ENCODE data around the gene TMEM50B. TPM values are rescaled to one million over a fixed set of nuclear protein-coding genes. Genes with fewer than 3 reads are reported as not detected.
"Not testable (repeated sequence)": the region's sequence is repeated elsewhere in the genome, so short reads cannot be mapped to it uniquely, and the experiment has no call there.

The TMEM50B gene
- total and polyA plus RNA-seq, 5 donors = 37.0 to 49.3 (median 40.7) TPM

DNA sequence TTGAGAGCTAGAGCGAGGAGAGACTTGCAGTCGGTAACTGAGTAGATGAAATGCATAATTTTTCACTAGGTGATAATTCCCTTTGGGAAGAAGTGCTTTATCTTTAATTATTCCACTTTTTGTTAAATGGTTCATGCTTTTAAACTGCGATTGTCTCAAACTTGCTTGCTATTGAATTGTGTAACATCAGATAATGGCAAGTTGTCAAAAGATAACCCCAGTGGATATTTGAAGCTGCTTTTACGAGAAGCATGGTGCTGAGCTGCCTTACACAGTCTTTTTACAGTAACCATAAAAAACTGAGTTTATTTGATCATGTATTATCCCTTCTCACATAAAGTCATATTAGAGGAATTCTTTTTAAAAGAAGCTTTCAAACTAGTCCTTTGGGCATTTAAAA lies 30.2 kb downstream of the TMEM50B start:
- DNase-seq = no peak
- H3K4me3 ChIP-seq (ENCODE audit: low read length) = no peak overlapping the region
- 76% methylated on average over 4 of the region's 4 CpGs for WGBS
- no peaks in the 10 kb centered on the region for H3K27me3 ChIP-seq (ENCODE audit: control insufficient read depth, insufficient read depth)
- no peaks in the 10 kb centered on the region for H3K4me1 ChIP-seq (ENCODE audit: control insufficient read depth, insufficient read depth, low read length)
- H3K9me3 ChIP-seq (ENCODE audit: control insufficient read depth, low read length) = no peaks in the 10 kb centered on the region
- no peak for ATAC-seq
- intact Hi-C loops (cut with DNase I) = loop anchor here in 2 of 4 donors (10.0 kb wide), 2 partner anchors 85 to 615 kb away; no protein-coding TSS in a partner anchor
- no peak overlapping the region for H3K27ac ChIP-seq (ENCODE audit: low read length)

- not testable (repeated sequence) for H3K4me3 ChIP-seq (ENCODE audit: low read length); H3K4me1 ChIP-seq (ENCODE audit: control insufficient read depth, insufficient read depth, low read length); H3K9me3 ChIP-seq (ENCODE audit: control insufficient read depth, low read length); DNase-seq; ATAC-seq; H3K27me3 ChIP-seq (ENCODE audit: control insufficient read depth, insufficient read depth); H3K27ac ChIP-seq (ENCODE audit: low read length)
- intact Hi-C loops (cut with DNase I) = loop anchor here in 2 of 4 donors (2.0 to 10.0 kb wide), 3 partner anchors 82 to 612 kb away; no protein-coding TSS in a partner anchor
- 98% methylated on average over 6 of the region's 6 CpGs for WGBS
These were observed 33.2 kb downstream of the TMEM50B start for GRCh38 chr21:33446620-33447019.

DNA sequence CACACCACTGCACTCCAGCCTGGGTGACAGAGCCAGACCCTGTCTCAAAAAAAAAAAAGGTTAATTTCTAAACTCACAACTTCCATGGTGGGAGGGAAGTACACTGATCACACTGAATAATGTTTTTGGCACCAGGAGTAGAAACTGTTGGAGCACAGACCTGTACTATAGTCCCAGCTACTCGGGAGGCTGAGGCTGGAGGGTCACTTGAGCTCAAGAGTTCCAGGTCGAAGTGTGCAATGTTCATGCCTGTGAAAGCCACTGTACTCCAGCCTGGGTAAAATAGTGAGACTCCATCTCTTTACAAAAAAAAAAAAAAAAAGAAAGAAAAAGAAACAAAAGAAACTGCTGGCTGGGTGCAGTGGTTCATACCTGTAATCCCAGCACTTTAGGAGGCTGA lies 35.3 kb downstream of the TMEM50B start:
- DNase-seq (no peak), ATAC-seq (no peak)
- Histone ChIP-seq H3K27ac (ENCODE audit: low read length) (no peak overlapping the region), H3K4me1 (ENCODE audit: control insufficient read depth, insufficient read depth, low read length) (no peaks in the 10 kb centered on the region), H3K4me3 (ENCODE audit: low read length) (no peak overlapping the region), H3K27me3 (ENCODE audit: control insufficient read depth, insufficient read depth) (no peaks in the 10 kb centered on the region), H3K9me3 (ENCODE audit: control insufficient read depth, low read length) (no peaks in the 10 kb centered on the region)
- WGBS = 34% methylated on average over 2 of the region's 2 CpGs
- intact Hi-C loops (cut with DNase I) = loop anchor here (2.0 to 10.0 kb wide), 4 partner anchors 80 to 610 kb away; no protein-coding TSS in a partner anchor

DNA sequence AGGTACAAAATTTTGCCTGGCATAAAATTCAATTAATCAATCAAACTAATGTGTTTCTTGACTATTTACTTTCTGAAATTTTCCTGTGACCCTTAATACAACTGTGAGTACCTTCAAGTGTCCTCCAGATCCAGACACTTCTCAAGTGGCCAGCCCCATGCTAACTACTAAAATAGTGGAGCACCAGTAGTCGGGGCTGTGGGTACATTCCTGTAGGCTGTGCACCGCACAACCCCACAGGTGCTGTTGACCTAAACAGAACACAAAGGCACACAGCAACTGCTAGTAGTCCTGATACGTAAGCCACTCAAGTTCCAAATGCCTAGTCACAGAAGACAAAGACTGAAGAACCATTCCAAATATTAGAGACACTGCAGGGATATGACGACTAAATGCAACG lies 36.6 kb downstream of the TMEM50B start:
- ATAC-seq = peak in 1 of 2 donors; percentile 30
- Histone ChIP-seq H3K4me3 (ENCODE audit: low read length) (no peak overlapping the region), H3K27ac (ENCODE audit: low read length) (no peak overlapping the region), H3K27me3 (ENCODE audit: control insufficient read depth, insufficient read depth) (no peaks in the 10 kb centered on the region), H3K9me3 (ENCODE audit: control insufficient read depth, low read length) (no peaks in the 10 kb centered on the region), H3K4me1 (ENCODE audit: control insufficient read depth, insufficient read depth, low read length) (no peaks in the 10 kb centered on the region)
- DNase-seq = no peak
- intact Hi-C loops (cut with DNase I) = loop anchor here in 2 of 4 donors (10.0 kb wide), 2 partner anchors 78 to 608 kb away; no protein-coding TSS in a partner anchor
- WGBS = 67% methylated on average over 5 of the region's 5 CpGs

DNA sequence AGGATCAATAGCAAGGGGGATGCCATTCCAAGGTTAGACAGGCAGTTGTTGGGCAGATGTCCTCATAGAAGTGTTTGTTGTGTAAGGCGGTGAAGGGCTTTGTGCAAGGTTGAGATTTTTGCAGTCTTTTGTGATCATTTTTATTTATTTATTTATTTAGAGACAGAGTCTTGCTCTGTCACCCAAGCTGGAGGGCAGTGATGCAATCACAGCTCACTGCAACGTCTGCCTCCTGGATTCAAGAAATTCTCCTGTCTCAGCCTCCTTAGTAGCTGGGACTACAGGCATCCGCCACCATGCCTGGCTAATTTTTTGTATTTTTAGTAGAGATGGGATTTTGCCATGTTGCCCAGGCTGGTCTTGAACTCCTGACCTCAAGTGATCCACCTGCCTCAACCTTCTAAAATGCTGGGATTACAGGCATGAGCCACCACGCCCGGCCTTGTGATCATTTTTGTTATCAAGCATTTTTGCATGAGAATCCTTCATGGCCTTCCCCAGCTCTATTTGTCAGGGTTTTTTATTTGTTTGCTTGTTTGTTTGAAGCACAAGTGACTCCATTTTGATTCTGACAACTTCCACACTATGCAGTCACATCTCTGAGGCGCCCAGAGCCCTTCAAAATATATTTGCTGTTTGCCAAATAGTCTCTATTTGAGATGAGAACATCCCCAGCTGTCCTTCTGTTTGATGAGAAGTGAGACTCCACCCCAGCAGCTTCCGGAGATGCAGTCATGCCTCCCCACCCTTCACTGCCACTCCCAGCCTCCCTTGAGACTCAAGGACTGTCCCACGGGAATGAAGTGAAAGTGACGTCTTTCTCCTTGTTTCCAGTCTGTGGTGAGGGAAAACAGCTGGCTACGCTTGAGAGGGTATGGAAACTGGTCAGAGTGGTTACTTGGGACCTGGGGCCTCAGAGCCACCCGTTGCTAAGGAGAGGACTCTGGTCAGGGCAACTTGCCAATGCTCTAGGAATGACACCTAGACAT lies 38.0 kb downstream of the TMEM50B start:
- Histone ChIP-seq H3K9me3 (ENCODE audit: control insufficient read depth, low read length) (no peaks in the 10 kb centered on the region), H3K4me1 (ENCODE audit: control insufficient read depth, insufficient read depth, low read length) (no peaks in the 10 kb centered on the region), H3K4me3 (ENCODE audit: low read length) (no peak overlapping the region), H3K27me3 (ENCODE audit: control insufficient read depth, insufficient read depth) (no peaks in the 10 kb centered on the region), H3K27ac (ENCODE audit: low read length) (peak overlapping the region; percentile 38)
- intact Hi-C loops (cut with DNase I) = loop anchor here in 2 of 4 donors (10.0 kb wide), 2 partner anchors 77 to 607 kb away; no protein-coding TSS in a partner anchor
- WGBS = 58% methylated on average over 11 of the region's 11 CpGs
- DNase-seq (peak in 2 of 3 donors; percentile 66 to 70), ATAC-seq (peak; percentile 71 to 79)

- no peak for DNase-seq
- 77% methylated on average over 6 of the region's 6 CpGs for WGBS
- intact Hi-C loops (cut with DNase I) = loop anchor here in 1 of 4 donors (10.0 kb wide), 1 partner anchor 232 kb away; no protein-coding TSS in a partner anchor
- no peak for ATAC-seq
- Histone ChIP-seq H3K4me1 (ENCODE audit: control insufficient read depth, insufficient read depth, low read length) (no peaks in the 10 kb centered on the region), H3K4me3 (ENCODE audit: low read length) (no peak overlapping the region), H3K9me3 (ENCODE audit: control insufficient read depth, low read length) (no peaks in the 10 kb centered on the region), H3K27me3 (ENCODE audit: control insufficient read depth, insufficient read depth) (no peaks in the 10 kb centered on the region), H3K27ac (ENCODE audit: low read length) (no peak overlapping the region)
These were observed 42.6 kb downstream of the TMEM50B start for GRCh38 chr21:33437140-33437539.

GRCh38 chr21:33434770-33435360 lies 44.9 kb downstream of the TMEM50B start:
- WGBS = 73% methylated on average over 5 of the region's 5 CpGs
- peak overlapping the region; percentile 77 for H3K27ac ChIP-seq (ENCODE audit: low read length)
- no peak overlapping the region for H3K4me3 ChIP-seq (ENCODE audit: low read length)
- H3K4me1 ChIP-seq (ENCODE audit: control insufficient read depth, insufficient read depth, low read length) = no peaks in the 10 kb centered on the region
- ATAC-seq (peak; percentile 65 to 84), DNase-seq (no peak)
- H3K27me3 ChIP-seq (ENCODE audit: control insufficient read depth, insufficient read depth) = no peaks in the 10 kb centered on the region
- H3K9me3 ChIP-seq (ENCODE audit: control insufficient read depth, low read length) = no peaks in the 10 kb centered on the region
- intact Hi-C loops (cut with DNase I) = loop anchor here in 1 of 4 donors (10.0 kb wide), 1 partner anchor 230 kb away; no protein-coding TSS in a partner anchor

DNA sequence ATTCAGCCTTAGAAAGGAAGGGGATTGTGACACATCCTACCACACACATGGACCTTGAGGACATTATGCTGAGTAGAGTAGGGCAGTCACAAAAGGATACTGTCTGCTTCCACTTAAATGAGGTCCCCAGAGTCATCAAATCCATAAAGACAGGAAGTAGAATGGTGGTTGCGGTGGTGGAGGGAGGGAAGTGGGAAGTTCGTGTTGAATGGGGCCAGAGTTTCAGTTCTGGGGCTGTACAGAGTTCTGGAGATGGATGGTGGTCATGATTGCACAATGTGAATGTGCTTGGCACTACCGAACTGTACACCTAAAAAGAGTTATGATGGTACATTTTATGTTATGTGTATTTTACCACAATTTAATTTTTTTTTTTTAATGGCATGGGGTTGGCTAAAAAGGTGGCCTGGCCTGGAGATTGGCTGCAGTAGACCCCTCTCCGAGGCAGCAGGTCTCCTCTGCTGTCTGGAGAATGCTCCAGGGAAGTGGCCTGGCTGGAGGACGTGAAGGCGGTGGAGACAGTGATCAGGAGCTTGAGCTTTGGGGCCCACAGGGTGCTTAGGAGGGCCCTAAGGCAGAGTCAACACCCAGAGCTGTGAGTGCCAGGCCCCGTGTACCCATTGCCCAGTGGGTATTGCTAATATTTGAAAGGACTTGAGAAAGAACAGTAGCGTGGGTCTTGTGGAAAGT lies 46.2 kb downstream of the TMEM50B start:
- H3K4me3 ChIP-seq (ENCODE audit: low read length) = no peak overlapping the region
- H3K27me3 ChIP-seq (ENCODE audit: control insufficient read depth, insufficient read depth) = no peaks in the 10 kb centered on the region
- 80% methylated on average over 8 of the region's 8 CpGs for WGBS
- ATAC-seq = peak; percentile 9 to 37
- no peaks in the 10 kb centered on the region for H3K4me1 ChIP-seq (ENCODE audit: control insufficient read depth, insufficient read depth, low read length)
- no peak for DNase-seq
- no peaks in the 10 kb centered on the region for H3K9me3 ChIP-seq (ENCODE audit: control insufficient read depth, low read length)
- no peak overlapping the region for H3K27ac ChIP-seq (ENCODE audit: low read length)
- intact Hi-C loops (cut with DNase I) = loop anchor here in 1 of 4 donors (10.0 kb wide), 1 partner anchor 229 kb away; no protein-coding TSS in a partner anchor

DNA sequence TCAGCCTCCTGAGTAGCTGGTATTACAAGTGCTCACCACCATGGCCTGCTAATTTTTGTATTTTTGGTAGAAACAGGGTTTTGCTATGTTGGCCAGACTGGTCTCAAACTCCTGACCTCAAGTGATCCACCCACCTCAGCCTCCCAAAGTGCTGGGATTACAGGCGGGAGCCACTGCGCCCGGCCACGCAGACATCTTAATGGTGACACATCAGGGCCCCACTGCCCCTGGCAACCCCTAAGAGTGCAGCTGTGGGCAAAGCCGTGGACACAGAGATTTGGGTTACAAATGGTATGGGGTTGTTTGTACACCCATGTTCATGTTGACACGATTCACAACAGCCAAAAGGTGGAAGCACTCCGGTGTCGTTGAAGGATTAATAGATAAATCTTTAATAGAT lies 46.8 kb downstream of the TMEM50B start:
- H3K4me1 ChIP-seq (ENCODE audit: control insufficient read depth, insufficient read depth, low read length) = no peaks in the 10 kb centered on the region
- ATAC-seq (no peak), DNase-seq (no peak)
- H3K27ac ChIP-seq (ENCODE audit: low read length) = no peak overlapping the region
- H3K9me3 ChIP-seq (ENCODE audit: control insufficient read depth, low read length) = no peaks in the 10 kb centered on the region
- H3K27me3 ChIP-seq (ENCODE audit: control insufficient read depth, insufficient read depth) = no peaks in the 10 kb centered on the region
- 93% methylated on average over 8 of the region's 8 CpGs for WGBS
- intact Hi-C loops (cut with DNase I) = loop anchor here in 1 of 4 donors (10.0 kb wide), 1 partner anchor 228 kb away; no protein-coding TSS in a partner anchor
- no peak overlapping the region for H3K4me3 ChIP-seq (ENCODE audit: low read length)

DNA sequence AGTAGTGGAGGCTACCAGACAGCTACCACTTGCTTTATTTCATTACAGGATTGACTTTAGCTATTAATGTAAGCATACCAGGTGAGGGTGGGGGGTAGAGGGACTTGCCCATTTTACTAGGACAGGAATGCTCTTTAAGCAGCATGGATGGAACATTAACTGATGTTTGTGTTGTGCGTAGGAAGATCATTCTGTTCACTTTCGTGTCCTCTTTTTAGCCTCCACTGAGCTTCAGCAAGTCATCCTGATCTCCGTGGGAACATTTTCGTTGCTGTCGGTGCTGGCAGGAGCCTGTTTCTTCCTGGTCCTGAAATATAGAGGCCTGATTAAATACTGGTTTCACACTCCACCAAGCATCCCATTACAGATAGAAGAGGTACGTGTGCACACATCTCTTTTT lies 47.3 kb downstream of the TMEM50B start:
- Histone ChIP-seq H3K9me3 (ENCODE audit: control insufficient read depth, low read length) (no peaks in the 10 kb centered on the region), H3K27ac (ENCODE audit: low read length) (no peak overlapping the region), H3K27me3 (ENCODE audit: control insufficient read depth, insufficient read depth) (no peaks in the 10 kb centered on the region), H3K4me3 (ENCODE audit: low read length) (no peak overlapping the region), H3K4me1 (ENCODE audit: control insufficient read depth, insufficient read depth, low read length) (no peaks in the 10 kb centered on the region)
- 93% methylated on average over 6 of the region's 6 CpGs for WGBS
- intact Hi-C loops (cut with DNase I) = loop anchor here in 1 of 4 donors (10.0 kb wide), 1 partner anchor 228 kb away; no protein-coding TSS in a partner anchor
- ATAC-seq = no peak
- DNase-seq = no peak

All from right cardiac atrium (tissue), 5 donors.